Measurements from ENCODE around the gene HMCN1.
A peak's percentile ranks its signal among the peaks of the same experiment; 100 is the strongest.

Gene HMCN1

GRCh38 chr1:186030453-186030852, 296.3 kb downstream of the HMCN1 start:
- no peak for DNase-seq (ENCODE audit: low spot score)

GRCh38 chr1:186033847-186034271, 299.7 kb downstream of the HMCN1 start:
- DNase-seq (ENCODE audit: low spot score), result peak; percentile 2

GRCh38 chr1:186042230-186042629, 308.0 kb downstream of the HMCN1 start:
- no peak for DNase-seq (ENCODE audit: low spot score)

GRCh38 chr1:186043296-186043695, 309.1 kb downstream of the HMCN1 start:
- DNase-seq (ENCODE audit: low spot score), result no peak

- DNase-seq (ENCODE audit: low spot score), result no peak
Measured at GRCh38 chr1:186044079-186044685, 310.0 kb downstream of the HMCN1 start.

GRCh38 chr1:186046437-186047211, 312.4 kb downstream of the HMCN1 start:
- no peak for DNase-seq (ENCODE audit: low spot score)

GRCh38 chr1:186050360-186050759, 316.2 kb downstream of the HMCN1 start:
- no peak for DNase-seq (ENCODE audit: low spot score)

GRCh38 chr1:186054003-186054402, 319.8 kb downstream of the HMCN1 start:
- no peak for DNase-seq (ENCODE audit: low spot score)

GRCh38 chr1:186054932-186055331, 320.7 kb downstream of the HMCN1 start:
- no peak for DNase-seq (ENCODE audit: low spot score)

GRCh38 chr1:186055846-186056245, 321.7 kb downstream of the HMCN1 start:
- DNase-seq (ENCODE audit: low spot score), result no peak

GRCh38 chr1:186057086-186057485, 322.9 kb downstream of the HMCN1 start:
- no peak for DNase-seq (ENCODE audit: low spot score)

- DNase-seq (ENCODE audit: low spot score), result no peak
Measured at GRCh38 chr1:186059311-186059710, 325.1 kb downstream of the HMCN1 start.

GRCh38 chr1:186059752-186060151, 325.6 kb downstream of the HMCN1 start:
- DNase-seq (ENCODE audit: low spot score), result no peak

GRCh38 chr1:186060226-186060625, 326.0 kb downstream of the HMCN1 start:
- no peak for DNase-seq (ENCODE audit: low spot score)

- DNase-seq (ENCODE audit: low spot score), result no peak
Measured at GRCh38 chr1:186063091-186063657, 329.0 kb downstream of the HMCN1 start.

GRCh38 chr1:186066411-186066810, 332.2 kb downstream of the HMCN1 start:
- DNase-seq (ENCODE audit: low spot score), result no peak

GRCh38 chr1:186073697-186074096, 339.5 kb downstream of the HMCN1 start:
- DNase-seq (ENCODE audit: low spot score), result no peak

GRCh38 chr1:186076006-186076405, 341.8 kb downstream of the HMCN1 start:
- no peak for DNase-seq (ENCODE audit: low spot score)

GRCh38 chr1:186078245-186078644, 344.1 kb downstream of the HMCN1 start:
- DNase-seq (ENCODE audit: low spot score), result no peak

GRCh38 chr1:186079084-186079684, 345.0 kb downstream of the HMCN1 start:
- DNase-seq (ENCODE audit: low spot score), result no peak

GRCh38 chr1:186082235-186082937, 348.2 kb downstream of the HMCN1 start:
- peak; percentile 88 for DNase-seq (ENCODE audit: low spot score)

GRCh38 chr1:186086583-186086982, 352.4 kb downstream of the HMCN1 start:
- DNase-seq (ENCODE audit: low spot score), result no peak
